Activated naive CD4-positive, alpha-beta T cell treated with anti-CD3 and anti-CD28 coated beads for 36 hours (primary cell): ENCODE measurements around the gene ST6GALNAC5. TPM values are rescaled to one million over a fixed set of nuclear protein-coding genes. Genes with fewer than 3 reads are reported as not detected.

Experiments
- CTCF ChIA-PET: fragments of 350-600 bp; sonication (Branson Sonifier 250); formaldehyde crosslinking; loops from one replicate; lab custom pipeline; 2021; ENCODE audit warnings: antibody characterized with exemption; lab: Charles Lee
- DNase-seq: peaks from one replicate; pipeline ENCODE4 v3.0.0-alpha.2; 2020
- H3K27ac Mint-ChIP-seq: one replicate; pipeline ENCODE4 v1.8.0; 2021; ENCODE audit warnings: mild to moderate bottlenecking, mixed read lengths
- H3K27me3 Mint-ChIP-seq: one replicate; pipeline ENCODE4 v1.8.0; 2021; ENCODE audit warnings: low read depth, mixed read lengths
- H3K36me3 Mint-ChIP-seq: one replicate; pipeline ENCODE4 v1.8.0; 2021; ENCODE audit warnings: low read depth, mixed read lengths
- H3K4me1 Mint-ChIP-seq: one replicate; pipeline ENCODE4 v1.8.0; 2021; ENCODE audit warnings: low read depth, mixed read lengths
- H3K4me3 Mint-ChIP-seq: one replicate; pipeline ENCODE4 v1.8.0; 2021; ENCODE audit warnings: mild to moderate bottlenecking, moderate library complexity, mixed read lengths
- H3K9me3 Mint-ChIP-seq: one replicate; pipeline ENCODE4 v1.8.0; 2021; ENCODE audit warnings: mixed read lengths
- intact Hi-C: fragments of 100-400 bp; cut with micrococcal nuclease; formaldehyde crosslinking; loops from one replicate; pipeline ENCODE4 v1.15.1; 2023
- total RNA-seq, 2 experiments: library from RNA; stranded (reverse); gene quantifications; one replicate each; pipeline ENCODE4 v1.2.3, GENCODE V29; 2021

The ST6GALNAC5 gene
- total RNA-seq, 2 experiments from 2014 or later: not detected

DNA sequence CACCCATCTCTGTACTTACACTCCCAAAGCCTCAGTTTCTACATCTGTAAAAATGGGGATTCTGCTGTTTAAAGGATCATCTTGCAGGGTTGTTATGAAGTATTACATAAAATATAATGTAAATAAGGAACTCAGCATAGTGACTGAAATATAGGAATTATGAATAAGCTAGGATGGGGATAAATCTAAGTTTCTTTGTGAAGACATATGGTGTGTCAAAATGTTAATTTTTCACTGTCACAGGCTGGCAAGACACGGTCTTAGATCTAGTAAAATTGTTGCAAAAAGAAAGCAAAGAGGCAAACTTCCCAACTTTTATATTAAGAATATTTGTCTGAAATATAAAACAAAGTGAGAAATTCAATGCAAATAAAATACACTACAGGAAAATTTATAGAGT lies 42.0 kb downstream of the ST6GALNAC5 start:
- peaks cover 3% of the 10 kb centered on the region for H3K9me3 Mint-ChIP-seq
- DNase-seq: no peak
- no peak overlapping the region for H3K4me3 Mint-ChIP-seq
- intact Hi-C loops: loop anchor here (10.0 kb wide), 1 partner anchor 755 kb away; no protein-coding TSS in a partner anchor
- peaks cover 7% of the 10 kb centered on the region for H3K27me3 Mint-ChIP-seq
- CTCF ChIA-PET: no interaction called here
- H3K27ac Mint-ChIP-seq: no peak overlapping the region
- no peaks in the 10 kb centered on the region for H3K4me1 Mint-ChIP-seq
- H3K36me3 Mint-ChIP-seq: no peaks in the 10 kb centered on the region

- Mint-ChIP-seq H3K27me3 (peaks cover 10% of the 10 kb centered on the region), H3K27ac (no peak overlapping the region), H3K36me3 (no peaks in the 10 kb centered on the region), H3K4me1 (no peaks in the 10 kb centered on the region), H3K4me3 (no peak overlapping the region), H3K9me3 (no peaks in the 10 kb centered on the region)
- no peak for DNase-seq
- intact Hi-C loops: no loop called here
- CTCF ChIA-PET: no interaction called here
Measured at GRCh38 chr1:76919085-76919484, 51.8 kb downstream of the ST6GALNAC5 start.

- Mint-ChIP-seq H3K36me3 (no peaks in the 10 kb centered on the region), H3K9me3 (no peaks in the 10 kb centered on the region), H3K27me3 (peaks cover 10% of the 10 kb centered on the region), H3K27ac (no peak overlapping the region), H3K4me1 (no peaks in the 10 kb centered on the region), H3K4me3 (no peak overlapping the region)
- intact Hi-C loops: no loop called here
- DNase-seq: no peak
- CTCF ChIA-PET: no interaction called here
Measured at GRCh38 chr1:76921590-76921989, 54.3 kb downstream of the ST6GALNAC5 start.

DNA sequence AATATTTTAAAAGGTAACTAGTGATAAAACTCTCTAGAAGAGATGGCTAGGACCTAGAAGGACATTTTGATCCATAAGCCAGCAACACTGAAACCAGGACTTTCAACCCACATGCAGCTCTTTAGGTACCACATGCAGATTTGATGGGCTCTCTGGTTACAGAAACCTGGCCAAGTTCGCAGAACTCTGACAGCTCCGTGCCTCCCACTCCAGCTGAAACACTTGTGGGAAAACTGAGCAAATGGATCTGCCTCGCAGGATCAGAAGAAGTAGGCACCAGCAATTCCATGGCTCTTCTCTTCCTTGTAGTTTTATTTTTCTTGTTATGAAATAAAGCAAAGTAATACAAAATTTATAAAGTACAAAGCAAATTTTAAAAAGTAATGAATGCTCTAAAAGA lies 58.5 kb downstream of the ST6GALNAC5 start:
- H3K4me1 Mint-ChIP-seq: no peaks in the 10 kb centered on the region
- DNase-seq: no peak
- no peaks in the 10 kb centered on the region for H3K9me3 Mint-ChIP-seq
- CTCF ChIA-PET: no interaction called here
- no peaks in the 10 kb centered on the region for H3K36me3 Mint-ChIP-seq
- H3K4me3 Mint-ChIP-seq: no peak overlapping the region
- intact Hi-C loops: no loop called here
- peaks cover 6% of the 10 kb centered on the region for H3K27me3 Mint-ChIP-seq
- H3K27ac Mint-ChIP-seq: no peak overlapping the region

GRCh38 chr1:76928522-76928921 lies 61.2 kb downstream of the ST6GALNAC5 start:
- H3K27me3 Mint-ChIP-seq: peaks cover 5% of the 10 kb centered on the region
- no peak overlapping the region for H3K4me3 Mint-ChIP-seq
- peaks cover 3% of the 10 kb centered on the region for H3K9me3 Mint-ChIP-seq
- no peaks in the 10 kb centered on the region for H3K4me1 Mint-ChIP-seq
- no peak overlapping the region for H3K27ac Mint-ChIP-seq
- CTCF ChIA-PET: interaction anchor here (0.7 kb wide), 1 partner anchor 23 kb away, joined by 3 read pairs; no protein-coding TSS in a partner anchor
- no peak for DNase-seq
- H3K36me3 Mint-ChIP-seq: no peaks in the 10 kb centered on the region
- intact Hi-C loops: no loop called here

DNA sequence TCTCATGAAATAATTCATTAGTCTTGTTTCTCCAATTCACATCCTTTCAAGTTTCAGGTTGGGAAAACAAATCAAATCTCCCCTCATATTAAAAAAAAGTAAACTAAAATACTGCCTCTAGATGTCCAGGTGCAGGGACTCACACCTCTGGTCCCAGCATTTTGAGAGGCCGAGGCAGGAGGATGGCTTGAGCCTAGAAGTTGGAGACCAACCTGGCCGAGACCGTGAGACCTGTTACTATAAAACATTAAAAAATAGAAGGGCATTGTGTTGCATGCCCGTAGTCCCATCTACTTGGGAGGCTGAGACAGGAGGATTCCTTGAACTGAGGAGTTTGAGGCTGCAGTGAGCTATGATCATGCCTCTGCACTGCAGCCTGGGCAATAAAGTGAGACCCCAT lies 61.9 kb downstream of the ST6GALNAC5 start:
- peaks cover 3% of the 10 kb centered on the region for H3K9me3 Mint-ChIP-seq
- intact Hi-C loops: no loop called here
- H3K4me3 Mint-ChIP-seq: no peak overlapping the region
- DNase-seq: no peak
- H3K27me3 Mint-ChIP-seq: peaks cover 5% of the 10 kb centered on the region
- CTCF ChIA-PET: no interaction called here
- no peaks in the 10 kb centered on the region for H3K4me1 Mint-ChIP-seq
- H3K36me3 Mint-ChIP-seq: no peaks in the 10 kb centered on the region
- H3K27ac Mint-ChIP-seq: no peak overlapping the region

DNA sequence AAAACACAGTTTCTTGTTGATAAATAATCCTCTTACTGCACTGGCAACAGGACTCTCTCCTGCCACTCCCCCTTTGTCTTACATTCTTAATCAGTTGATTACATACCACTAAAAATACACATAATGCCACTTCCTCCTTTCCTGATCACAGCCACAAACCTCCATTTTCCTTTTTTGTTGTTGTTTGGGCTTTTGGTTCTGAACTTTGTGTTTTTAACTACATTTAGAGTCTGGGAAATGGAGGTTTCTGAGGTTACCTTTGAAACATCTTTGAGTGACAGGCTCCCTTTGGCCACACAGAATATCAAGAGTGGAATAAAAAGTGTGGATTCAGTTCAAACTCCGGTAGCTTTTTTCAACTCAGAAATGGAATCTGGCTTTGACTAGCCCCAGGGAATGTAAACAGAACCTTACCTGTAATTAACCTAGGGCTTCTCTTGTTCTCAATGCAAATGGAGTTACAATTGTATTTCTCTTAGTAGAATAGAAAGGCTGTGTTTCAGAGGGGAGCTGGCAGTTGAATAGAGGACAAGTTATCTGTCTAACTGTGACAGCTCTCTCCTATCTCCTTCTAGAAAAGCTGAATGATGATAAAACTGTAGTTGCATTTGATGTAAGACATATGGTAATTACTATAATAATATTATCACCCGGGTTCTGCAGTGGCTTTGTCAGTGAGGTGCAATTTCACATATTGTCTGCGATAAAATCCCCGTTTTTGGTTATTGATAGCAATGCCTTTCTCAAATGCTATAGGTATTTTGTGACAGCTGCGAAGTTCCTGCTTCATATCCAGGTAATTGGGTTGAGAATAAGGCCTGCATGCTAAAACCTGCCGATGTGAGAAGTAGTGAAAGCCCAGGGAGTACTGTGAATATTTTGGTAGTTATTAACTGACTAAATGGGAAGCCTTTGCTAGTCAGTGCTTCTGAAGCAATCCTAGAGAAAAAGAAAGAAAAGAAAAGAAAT lies 66.9 kb downstream of the ST6GALNAC5 start:
- H3K27ac Mint-ChIP-seq: no peak overlapping the region
- no peak for DNase-seq
- H3K4me1 Mint-ChIP-seq: no peaks in the 10 kb centered on the region
- CTCF ChIA-PET: no interaction called here
- H3K36me3 Mint-ChIP-seq: no peaks in the 10 kb centered on the region
- intact Hi-C loops: no loop called here
- H3K27me3 Mint-ChIP-seq: peaks cover 5% of the 10 kb centered on the region
- H3K9me3 Mint-ChIP-seq: peaks cover 3% of the 10 kb centered on the region
- no peak overlapping the region for H3K4me3 Mint-ChIP-seq

DNA sequence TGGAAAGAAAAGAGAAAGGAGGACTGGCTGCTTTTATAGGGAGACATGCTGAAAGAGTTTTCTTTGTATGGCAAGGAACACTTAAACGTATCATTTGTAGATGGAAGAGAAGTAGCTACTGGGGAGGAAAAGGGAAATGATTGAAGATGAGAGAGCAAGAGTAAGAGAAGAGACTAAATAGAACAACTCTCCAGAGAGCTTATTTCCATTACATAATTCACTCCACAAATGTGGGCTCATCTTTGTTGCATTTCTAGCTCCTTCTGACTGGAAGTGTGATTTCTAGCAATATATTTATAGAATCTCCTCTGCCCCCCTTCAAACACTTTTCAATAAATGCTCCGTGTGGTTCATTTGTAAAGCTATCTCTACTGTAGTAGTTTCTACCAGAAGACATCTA lies 71.0 kb downstream of the ST6GALNAC5 start:
- no peak overlapping the region for H3K27ac Mint-ChIP-seq
- no peaks in the 10 kb centered on the region for H3K9me3 Mint-ChIP-seq
- no peaks in the 10 kb centered on the region for H3K27me3 Mint-ChIP-seq
- CTCF ChIA-PET: no interaction called here
- no peaks in the 10 kb centered on the region for H3K36me3 Mint-ChIP-seq
- intact Hi-C loops: no loop called here
- H3K4me3 Mint-ChIP-seq: no peak overlapping the region
- no peak for DNase-seq
- H3K4me1 Mint-ChIP-seq: no peaks in the 10 kb centered on the region

GRCh38 chr1:76939050-76939816 lies 72.0 kb downstream of the ST6GALNAC5 start:
- CTCF ChIA-PET: interaction anchor here (0.7 kb wide), 1 partner anchor 205 kb away, joined by 3 read pairs; no protein-coding TSS in a partner anchor
- H3K9me3 Mint-ChIP-seq: no peaks in the 10 kb centered on the region
- intact Hi-C loops: no loop called here
- no peaks in the 10 kb centered on the region for H3K36me3 Mint-ChIP-seq
- H3K4me1 Mint-ChIP-seq: no peaks in the 10 kb centered on the region
- no peak overlapping the region for H3K27ac Mint-ChIP-seq
- H3K4me3 Mint-ChIP-seq: no peak overlapping the region
- DNase-seq: no peak
- H3K27me3 Mint-ChIP-seq: no peaks in the 10 kb centered on the region

GRCh38 chr1:76939817-76940216 lies 72.5 kb downstream of the ST6GALNAC5 start:
- H3K27me3 Mint-ChIP-seq: no peaks in the 10 kb centered on the region
- no peak overlapping the region for H3K4me3 Mint-ChIP-seq
- CTCF ChIA-PET: interaction anchor here (0.7 kb wide), 1 partner anchor 205 kb away, joined by 3 read pairs; no protein-coding TSS in a partner anchor
- no peak for DNase-seq
- intact Hi-C loops: no loop called here
- H3K4me1 Mint-ChIP-seq: no peaks in the 10 kb centered on the region
- no peak overlapping the region for H3K27ac Mint-ChIP-seq
- H3K9me3 Mint-ChIP-seq: no peaks in the 10 kb centered on the region
- H3K36me3 Mint-ChIP-seq: no peaks in the 10 kb centered on the region

DNA sequence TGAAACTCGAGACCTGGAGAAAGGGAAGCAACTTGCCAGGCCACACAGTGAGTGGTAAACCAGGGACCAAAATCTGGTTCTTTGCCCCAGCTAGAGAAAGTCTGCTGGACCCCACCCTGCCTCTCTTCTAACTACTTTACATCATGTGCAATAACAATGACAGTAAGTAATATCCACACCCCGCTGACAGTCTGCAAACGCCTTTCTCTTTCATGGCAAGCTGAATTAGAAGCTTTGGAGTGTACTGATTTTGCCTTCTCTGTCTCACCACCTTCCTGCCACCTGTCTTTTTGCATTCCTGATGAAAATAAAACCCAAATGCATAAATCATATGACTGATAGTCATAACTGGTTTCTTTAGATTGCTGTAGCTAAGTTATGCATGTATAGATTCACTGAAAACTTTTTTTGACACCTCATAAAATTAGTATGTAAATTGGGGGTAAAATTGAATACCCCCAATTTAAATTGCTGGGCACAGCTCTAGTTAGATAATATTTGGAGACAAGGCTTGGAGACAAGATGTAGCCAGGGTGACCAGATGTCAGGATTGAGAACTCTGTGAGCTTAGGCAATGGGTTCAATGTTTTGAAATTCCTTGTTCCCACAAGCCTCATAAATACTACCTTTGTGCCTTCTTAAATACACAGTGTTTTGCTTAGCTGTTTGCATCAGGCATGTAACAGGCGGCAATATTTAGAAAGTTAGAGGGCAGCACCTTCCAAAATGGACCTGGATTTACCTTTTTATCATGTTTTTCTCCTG lies 73.5 kb downstream of the ST6GALNAC5 start:
- Mint-ChIP-seq H3K27me3 (no peaks in the 10 kb centered on the region), H3K36me3 (no peaks in the 10 kb centered on the region), H3K27ac (no peak overlapping the region), H3K9me3 (no peaks in the 10 kb centered on the region), H3K4me3 (no peak overlapping the region), H3K4me1 (no peaks in the 10 kb centered on the region)
- CTCF ChIA-PET: no interaction called here
- DNase-seq: no peak
- intact Hi-C loops: no loop called here

GRCh38 chr1:76942549-76942948 lies 75.3 kb downstream of the ST6GALNAC5 start:
- Mint-ChIP-seq H3K4me1 (no peaks in the 10 kb centered on the region), H3K4me3 (no peak overlapping the region), H3K27me3 (no peaks in the 10 kb centered on the region), H3K36me3 (no peaks in the 10 kb centered on the region), H3K9me3 (no peaks in the 10 kb centered on the region), H3K27ac (no peak overlapping the region)
- CTCF ChIA-PET: no interaction called here
- intact Hi-C loops: no loop called here
- DNase-seq: no peak
